Measurements from ENCODE around the gene SRC.

The SRC gene

GRCh38 chr20:37350649-37351574, 5.0 kb downstream of the SRC start:
- H4K20me1 ChIP-seq (ENCODE audit: insufficient read depth, low read length) = no peaks in the 10 kb centered on the region
- H3K9ac ChIP-seq (ENCODE audit: low read length) = no peak overlapping the region
- H3K9me3 ChIP-seq (ENCODE audit: low read length) = no peaks in the 10 kb centered on the region
- H3K4me3 ChIP-seq (ENCODE audit: low read depth, low read length, poor library complexity, severe bottlenecking) = no peak overlapping the region
- H3K36me3 ChIP-seq (ENCODE audit: insufficient read depth, low read length) = no peaks in the 10 kb centered on the region
- H3K9me2 ChIP-seq (ENCODE audit: low read depth, low read length) = no peaks in the 10 kb centered on the region
- TF ChIP-seq, protein P1, sequence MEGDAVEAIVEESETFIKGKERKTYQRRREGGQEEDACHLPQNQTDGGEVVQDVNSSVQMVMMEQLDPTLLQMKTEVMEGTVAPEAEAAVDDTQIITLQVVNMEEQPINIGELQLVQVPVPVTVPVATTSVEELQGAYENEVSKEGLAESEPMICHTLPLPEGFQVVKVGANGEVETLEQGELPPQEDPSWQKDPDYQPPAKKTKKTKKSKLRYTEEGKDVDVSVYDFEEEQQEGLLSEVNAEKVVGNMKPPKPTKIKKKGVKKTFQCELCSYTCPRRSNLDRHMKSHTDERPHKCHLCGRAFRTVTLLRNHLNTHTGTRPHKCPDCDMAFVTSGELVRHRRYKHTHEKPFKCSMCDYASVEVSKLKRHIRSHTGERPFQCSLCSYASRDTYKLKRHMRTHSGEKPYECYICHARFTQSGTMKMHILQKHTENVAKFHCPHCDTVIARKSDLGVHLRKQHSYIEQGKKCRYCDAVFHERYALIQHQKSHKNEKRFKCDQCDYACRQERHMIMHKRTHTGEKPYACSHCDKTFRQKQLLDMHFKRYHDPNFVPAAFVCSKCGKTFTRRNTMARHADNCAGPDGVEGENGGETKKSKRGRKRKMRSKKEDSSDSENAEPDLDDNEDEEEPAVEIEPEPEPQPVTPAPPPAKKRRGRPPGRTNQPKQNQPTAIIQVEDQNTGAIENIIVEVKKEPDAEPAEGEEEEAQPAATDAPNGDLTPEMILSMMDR (IDR thresholded peaks at IDR 0.05; ENCODE audit: low read length) = no peak
- TF ChIP-seq EZH2 (IDR thresholded peaks at IDR 0.05; ENCODE audit: borderline replicate concordance, low read length) = no peak
- no peaks in the 10 kb centered on the region for H3K4me1 ChIP-seq (ENCODE audit: insufficient read depth, low read length, severe bottlenecking)
- H3K79me2 ChIP-seq (ENCODE audit: insufficient read depth, low read length) = no peaks in the 10 kb centered on the region
- H3K4me2 ChIP-seq (ENCODE audit: low read length) = no peak overlapping the region
- H3K27ac ChIP-seq (ENCODE audit: low read depth, low read length, poor library complexity, severe bottlenecking) = no peak overlapping the region
- no peaks in the 10 kb centered on the region for H3F3A ChIP-seq (ENCODE audit: insufficient read depth, low read length)
- no peak overlapping the region for H2AFZ ChIP-seq (ENCODE audit: low read length)
- H3K27me3 ChIP-seq (ENCODE audit: insufficient read depth, low read length) = peaks cover 4% of the 10 kb centered on the region

DNA sequence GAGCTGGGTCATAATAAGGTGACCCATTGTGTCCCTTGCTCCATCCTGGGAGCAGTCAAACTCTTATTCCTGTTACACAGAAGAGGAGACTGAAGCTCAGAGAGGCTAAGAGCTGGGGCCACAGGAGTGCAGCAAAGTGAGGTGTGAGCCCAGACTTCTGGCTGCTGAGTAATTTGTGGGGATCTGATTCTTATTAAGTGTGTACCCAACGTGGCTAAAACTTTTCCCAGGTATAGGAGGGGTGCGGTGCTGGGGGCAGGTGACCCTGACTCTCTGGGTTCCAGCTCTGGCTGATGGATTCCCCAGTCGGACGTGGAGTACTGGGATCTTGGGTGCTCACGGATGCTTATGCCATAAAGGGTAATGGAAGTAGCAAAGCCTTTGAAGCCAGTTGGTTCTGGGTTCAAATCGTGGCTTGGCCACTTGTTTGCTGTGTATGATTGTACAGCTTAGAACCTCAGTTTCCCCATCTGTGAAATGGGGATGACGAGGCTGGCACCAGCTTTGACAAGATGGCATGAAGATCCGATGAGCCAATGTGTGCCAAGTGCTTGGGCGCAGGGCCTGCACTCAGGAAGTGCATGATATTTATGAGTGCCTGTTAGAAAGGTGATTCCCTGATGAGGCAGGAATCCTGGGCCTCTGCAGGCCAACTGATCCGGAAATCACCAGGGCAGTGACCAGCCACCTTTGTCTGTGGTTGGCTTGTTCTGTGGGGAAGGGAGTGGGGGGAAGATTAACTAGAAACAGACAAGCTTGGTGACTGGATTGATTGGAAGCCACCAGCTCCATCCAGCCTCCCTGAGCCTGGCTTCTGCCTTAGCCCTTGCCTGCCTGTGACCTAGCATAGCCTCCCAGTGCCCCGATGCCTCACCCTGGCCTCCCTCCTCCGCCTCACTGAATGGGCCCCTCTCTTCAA, 6.0 kb downstream of the SRC start:
- Histone ChIP-seq H3K9me3 (ENCODE audit: low read length) (no peaks in the 10 kb centered on the region), H3K36me3 (ENCODE audit: insufficient read depth, low read length) (no peaks in the 10 kb centered on the region), H3F3A (ENCODE audit: insufficient read depth, low read length) (no peaks in the 10 kb centered on the region), H3K4me3 (ENCODE audit: low read depth, low read length, poor library complexity, severe bottlenecking) (no peak overlapping the region), H3K9me2 (ENCODE audit: low read depth, low read length) (no peaks in the 10 kb centered on the region), H3K4me2 (ENCODE audit: low read length) (no peak overlapping the region), H2AFZ (ENCODE audit: low read length) (no peak overlapping the region), H3K27me3 (ENCODE audit: insufficient read depth, low read length) (peaks cover 4% of the 10 kb centered on the region), H3K9ac (ENCODE audit: low read length) (no peak overlapping the region), H4K20me1 (ENCODE audit: insufficient read depth, low read length) (no peaks in the 10 kb centered on the region), H3K27ac (ENCODE audit: low read depth, low read length, poor library complexity, severe bottlenecking) (no peak overlapping the region), H3K79me2 (ENCODE audit: insufficient read depth, low read length) (no peaks in the 10 kb centered on the region), H3K4me1 (ENCODE audit: insufficient read depth, low read length, severe bottlenecking) (no peaks in the 10 kb centered on the region)
- TF ChIP-seq, protein P1 (IDR thresholded peaks at IDR 0.05; ENCODE audit: low read length) = no peak
- TF ChIP-seq EZH2 (IDR thresholded peaks at IDR 0.05; ENCODE audit: borderline replicate concordance, low read length) = no peak

- Histone ChIP-seq H3K36me3 (ENCODE audit: insufficient read depth, low read length) (no peaks in the 10 kb centered on the region), H3K9me3 (ENCODE audit: low read length) (no peaks in the 10 kb centered on the region), H3K27me3 (ENCODE audit: insufficient read depth, low read length) (peaks cover 4% of the 10 kb centered on the region), H3K9me2 (ENCODE audit: low read depth, low read length) (no peaks in the 10 kb centered on the region), H4K20me1 (ENCODE audit: insufficient read depth, low read length) (no peaks in the 10 kb centered on the region), H3K4me3 (ENCODE audit: low read depth, low read length, poor library complexity, severe bottlenecking) (no peak overlapping the region), H3K79me2 (ENCODE audit: insufficient read depth, low read length) (no peaks in the 10 kb centered on the region), H3K4me1 (ENCODE audit: insufficient read depth, low read length, severe bottlenecking) (no peaks in the 10 kb centered on the region), H3F3A (ENCODE audit: insufficient read depth, low read length) (no peaks in the 10 kb centered on the region), H2AFZ (ENCODE audit: low read length) (no peak overlapping the region), H3K27ac (ENCODE audit: low read depth, low read length, poor library complexity, severe bottlenecking) (no peak overlapping the region), H3K9ac (ENCODE audit: low read length) (no peak overlapping the region), H3K4me2 (ENCODE audit: low read length) (no peak overlapping the region)
- no peak for TF ChIP-seq EZH2 (IDR thresholded peaks at IDR 0.05; ENCODE audit: borderline replicate concordance, low read length)
- TF ChIP-seq, protein P1 (IDR thresholded peaks at IDR 0.05; ENCODE audit: low read length) = no peak
Measured at GRCh38 chr20:37352608-37352980, 6.7 kb downstream of the SRC start.

Measured in OCI-LY1 (cell line).